Ascending aorta (tissue), 2 donors: ENCODE measurements around the gene TRIM33. TPM values are rescaled to one million over a fixed set of nuclear protein-coding genes. Genes with fewer than 3 reads are reported as not detected.
"Not testable (repeated sequence)": the region's sequence is repeated elsewhere in the genome, so short reads cannot be mapped to it uniquely, and the experiment has no call there.

Source experiments
- DNase-seq, 2 donors: peaks; one replicate each; pipeline ENCODE4 v3.0.0-alpha.2; 2019; ENCODE audit warnings: low spot score in 2 of 2
- H3K27ac ChIP-seq, 2 donors: fragments of 200-600 bp; sonication (generic); one replicate each; pipeline ENCODE4 v1.5.1; 2016 to 2017; ENCODE audit warnings: mild to moderate bottlenecking in 1 of 2
- H3K27me3 ChIP-seq: fragments of 200-600 bp; sonication (generic); one replicate; pipeline ENCODE4 v1.5.1; 2017
- H3K36me3 ChIP-seq, 2 donors: fragments of 200-600 bp; sonication (generic); one replicate each; pipeline ENCODE4 v1.5.1; 2016
- H3K4me1 ChIP-seq, 2 donors: fragments of 200-600 bp; sonication (generic); one replicate each; pipeline ENCODE4 v1.5.1; 2016 to 2017; ENCODE audit warnings: mild to moderate bottlenecking in 1 of 2
- H3K4me3 ChIP-seq, 2 donors: fragments of 200-600 bp; sonication (generic); one replicate each; pipeline ENCODE4 v1.5.1; 2016 to 2017; ENCODE audit warnings: mild to moderate bottlenecking in 1 of 2
- H3K9me3 ChIP-seq, 2 donors: fragments of 200-600 bp; sonication (generic); one replicate each; pipeline ENCODE4 v1.5.1; 2016
- intact Hi-C: fragments of 100-400 bp; cut with DNase I; formaldehyde crosslinking; loops from one replicate; pipeline ENCODE4 v1.15.1; 2023
- total RNA-seq: library from RNA; depleted of rRNA; stranded (reverse); fragments of >200 nt; gene quantifications from one replicate; pipeline ENCODE4 v1.1.0, GENCODE V29; 2016
- TF ChIP-seq, protein P1 (sequence below), 3 experiments: fragments of 200-600 bp in 2 of 3; fragments of 450-650 bp in 1 of 3; sonication (generic) in 2 of 3; IDR thresholded peaks; one replicate each; pipeline ENCODE4 v1.5.1; 2016 to 2019; ENCODE audit warnings: antibody characterized with exemption in 3 of 3, mild to moderate bottlenecking in 1 of 3, moderate library complexity in 1 of 3

The TRIM33 gene
- total RNA-seq, 1 donor from 2014 or later: 42.5 TPM

DNA sequence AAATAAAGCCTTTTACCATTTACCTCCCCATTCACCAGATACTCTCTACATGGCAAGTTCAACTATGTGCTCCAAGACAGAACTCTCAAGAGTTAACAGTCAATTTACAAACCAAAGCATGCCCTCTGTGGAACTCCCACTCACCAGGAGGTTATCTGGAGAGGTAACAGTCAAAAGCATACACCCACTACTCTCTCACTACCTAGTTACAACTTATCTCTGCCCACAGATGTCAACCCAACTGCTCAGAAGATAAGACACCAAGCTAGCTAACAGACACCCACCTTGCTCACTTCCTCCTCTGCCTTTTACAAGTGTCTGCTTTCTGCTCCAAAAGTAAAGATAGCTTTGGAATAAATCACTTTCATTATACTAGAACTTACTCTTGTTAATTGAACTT lies 131.0 kb downstream of the TRIM33 start:
- TF ChIP-seq, protein P1, sequence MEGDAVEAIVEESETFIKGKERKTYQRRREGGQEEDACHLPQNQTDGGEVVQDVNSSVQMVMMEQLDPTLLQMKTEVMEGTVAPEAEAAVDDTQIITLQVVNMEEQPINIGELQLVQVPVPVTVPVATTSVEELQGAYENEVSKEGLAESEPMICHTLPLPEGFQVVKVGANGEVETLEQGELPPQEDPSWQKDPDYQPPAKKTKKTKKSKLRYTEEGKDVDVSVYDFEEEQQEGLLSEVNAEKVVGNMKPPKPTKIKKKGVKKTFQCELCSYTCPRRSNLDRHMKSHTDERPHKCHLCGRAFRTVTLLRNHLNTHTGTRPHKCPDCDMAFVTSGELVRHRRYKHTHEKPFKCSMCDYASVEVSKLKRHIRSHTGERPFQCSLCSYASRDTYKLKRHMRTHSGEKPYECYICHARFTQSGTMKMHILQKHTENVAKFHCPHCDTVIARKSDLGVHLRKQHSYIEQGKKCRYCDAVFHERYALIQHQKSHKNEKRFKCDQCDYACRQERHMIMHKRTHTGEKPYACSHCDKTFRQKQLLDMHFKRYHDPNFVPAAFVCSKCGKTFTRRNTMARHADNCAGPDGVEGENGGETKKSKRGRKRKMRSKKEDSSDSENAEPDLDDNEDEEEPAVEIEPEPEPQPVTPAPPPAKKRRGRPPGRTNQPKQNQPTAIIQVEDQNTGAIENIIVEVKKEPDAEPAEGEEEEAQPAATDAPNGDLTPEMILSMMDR (IDR thresholded peaks at IDR 0.05): no peak
- no peak overlapping the region for H3K4me3 ChIP-seq
- no peak overlapping the region for H3K27ac ChIP-seq
- H3K9me3 ChIP-seq: peaks cover 0 to 19% of the 10 kb centered on the region in 2 donors
- no peak for DNase-seq
- no peaks in the 10 kb centered on the region for H3K27me3 ChIP-seq
- H3K4me1 ChIP-seq: no peaks in the 10 kb centered on the region
- intact Hi-C loops: no loop called here
- H3K36me3 ChIP-seq: no peaks in the 10 kb centered on the region

DNA sequence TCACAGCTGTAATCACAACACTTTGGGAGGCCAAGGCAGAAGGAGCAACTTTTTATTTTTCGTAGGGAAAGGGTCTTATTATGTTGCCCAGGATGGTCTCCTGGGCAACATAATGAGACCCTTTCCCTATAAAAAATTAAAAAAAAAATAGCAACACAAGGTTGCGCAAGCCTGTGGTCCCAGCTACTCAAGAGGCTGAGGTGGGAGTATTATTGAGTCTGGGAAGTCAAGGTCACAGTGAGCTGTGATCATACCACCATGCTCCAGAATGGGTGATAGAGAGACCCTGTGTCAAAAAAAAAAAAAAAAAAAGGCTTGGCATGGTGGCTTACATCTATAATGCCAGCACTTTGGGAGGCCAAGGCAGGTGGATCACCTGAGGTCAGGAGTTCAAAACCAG lies 131.6 kb downstream of the TRIM33 start:
- H3K9me3 ChIP-seq: peaks cover 0 to 13% of the 10 kb centered on the region in 2 donors
- intact Hi-C loops: no loop called here

DNA sequence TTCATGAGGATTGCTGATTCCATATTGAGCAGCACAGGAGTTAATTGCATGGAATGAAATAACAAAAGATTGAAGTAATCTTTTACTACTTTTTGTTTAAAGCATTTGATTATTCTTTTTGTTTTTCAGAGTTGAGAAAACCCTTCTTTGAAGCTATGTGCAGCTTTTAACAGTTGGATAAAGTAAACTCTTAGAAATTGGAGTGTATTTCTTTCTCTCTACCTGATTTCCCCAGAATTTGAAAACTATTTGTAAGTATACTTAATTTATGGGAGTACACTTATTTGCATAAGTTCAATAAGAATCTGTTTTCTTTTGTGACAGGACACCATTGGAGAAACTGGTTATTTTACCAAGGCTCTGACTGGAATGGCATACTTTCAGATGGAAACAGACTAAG lies 133.6 kb downstream of the TRIM33 start:
- TF ChIP-seq, protein P1 (IDR thresholded peaks at IDR 0.05): no peak

More for the DNA sequence above, 131.6 kb downstream of the TRIM33 start:
- DNase-seq: no peak
- H3K36me3 ChIP-seq: no peaks in the 10 kb centered on the region
- no peaks in the 10 kb centered on the region for H3K4me1 ChIP-seq
- no peaks in the 10 kb centered on the region for H3K27me3 ChIP-seq
- TF ChIP-seq, protein P1 (IDR thresholded peaks at IDR 0.05): no peak
- H3K4me3 ChIP-seq: no peak overlapping the region
- H3K27ac ChIP-seq: no peak overlapping the region

DNA sequence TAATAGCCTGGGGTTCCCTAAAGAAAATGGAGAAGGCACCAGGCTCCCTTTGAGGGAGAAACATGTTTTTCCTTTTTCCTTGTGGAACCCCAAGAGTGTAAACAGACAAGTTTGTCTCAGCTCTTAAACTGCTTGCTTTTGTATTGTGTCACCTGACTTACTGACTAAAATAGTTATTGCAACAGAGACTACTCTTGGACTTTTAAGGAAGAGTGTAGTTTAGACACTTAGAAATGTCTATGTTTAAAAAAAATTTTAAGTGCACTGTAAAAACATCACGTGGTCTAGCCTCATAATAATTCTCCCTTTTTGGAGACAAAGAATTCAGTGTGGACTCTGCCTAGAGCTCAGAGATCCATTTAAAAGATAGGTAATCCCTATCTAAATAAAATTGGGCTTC lies 141.1 kb downstream of the TRIM33 start:
- DNase-seq: no peak
- intact Hi-C loops: no loop called here
- Histone ChIP-seq H3K4me1 (peaks cover 3 to 28% of the 10 kb centered on the region in 2 donors), H3K36me3 (no peaks in the 10 kb centered on the region), H3K27me3 (no peaks in the 10 kb centered on the region), H3K27ac (peak overlapping the region; percentile 19 to 67), H3K4me3 (no peak overlapping the region), H3K9me3 (no peaks in the 10 kb centered on the region)
- TF ChIP-seq, protein P1 (IDR thresholded peaks at IDR 0.05): no peak

More for the DNA sequence above, 133.6 kb downstream of the TRIM33 start:
- Histone ChIP-seq H3K27ac (no peak overlapping the region), H3K36me3 (no peaks in the 10 kb centered on the region), H3K9me3 (peaks cover 0 to 3% of the 10 kb centered on the region in 2 donors), H3K4me1 (peaks cover 0 to 3% of the 10 kb centered on the region in 2 donors), H3K27me3 (no peaks in the 10 kb centered on the region), H3K4me3 (no peak overlapping the region)
- intact Hi-C loops: no loop called here
- DNase-seq: no peak

GRCh38 chr1:114369266-114369919 lies 141.6 kb downstream of the TRIM33 start:
- H3K27me3 ChIP-seq, DNase-seq, H3K9me3 ChIP-seq, H3K4me3 ChIP-seq, H3K36me3 ChIP-seq, intact Hi-C loops: not testable (repeated sequence)
- H3K27ac ChIP-seq: peak overlapping the region; percentile 19 to 67
- H3K4me1 ChIP-seq: peaks cover 3 to 28% of the 10 kb centered on the region in 2 donors

- H3K4me1 ChIP-seq: peaks cover 3 to 28% of the 10 kb centered on the region in 2 donors
Observed at GRCh38 chr1:114368560-114369255, 142.3 kb downstream of the TRIM33 start.

More at GRCh38 chr1:114368560-114369255, 142.3 kb downstream of the TRIM33 start:
- H3K9me3 ChIP-seq: no peaks in the 10 kb centered on the region
- intact Hi-C loops: no loop called here
- H3K4me3 ChIP-seq: no peak overlapping the region
- H3K27ac ChIP-seq: peak overlapping the region; percentile 19 to 67
- no peak for DNase-seq
- no peaks in the 10 kb centered on the region for H3K36me3 ChIP-seq
- TF ChIP-seq, protein P1 (IDR thresholded peaks at IDR 0.05): no peak
- H3K27me3 ChIP-seq: no peaks in the 10 kb centered on the region
